RWPE1 (cell line): ENCODE results near the gene LIN37.
"Not testable (repeated sequence)": the region's sequence is repeated elsewhere in the genome, so short reads cannot be mapped to it uniquely, and the experiment has no call there.

Experiments
- CTCF ChIA-PET: fragments of 350-600 bp; sonication (Branson Sonifier 250); formaldehyde crosslinking; extraction: SDS; loops from one replicate; lab custom pipeline; 2021; lab: Yijun Ruan, JAX
- POLR2A ChIA-PET: fragments of 400-600 bp; formaldehyde crosslinking; extraction: SDS; loops from one replicate; lab custom pipeline; 2020; ENCODE audit warnings: antibody characterized with exemption; ENCODE audit not compliant: low non-redundant PET; lab: Yijun Ruan, JAX
- DNase-seq: peaks from one replicate; pipeline ENCODE4 v3.0.0; 2012; ENCODE audit warnings: low spot score
- H3K27ac ChIP-seq: fragments of 450-650 bp; 2 replicates; pipeline ENCODE4 v1.5.1; 2017
- CTCF ChIP-seq: fragments of 450-650 bp; conservative IDR thresholded peaks from 2 replicates; pipeline ENCODE4 v1.5.1; 2017; ENCODE audit warnings: low read depth, mild to moderate bottlenecking

The LIN37 gene

GRCh38 chr19:35791814-35792279, 43.5 kb downstream of the LIN37 start:
- no peak for TF ChIP-seq CTCF
- no peak for DNase-seq
- ChIA-PET POLR2A (no interaction called here), CTCF (no interaction called here)
- H3K27ac ChIP-seq, result no peak overlapping the region

GRCh38 chr19:35792312-35792711, 43.9 kb downstream of the LIN37 start:
- CTCF ChIA-PET, result no interaction called here
- POLR2A ChIA-PET, result no interaction called here
- DNase-seq, result no peak
- no peak for TF ChIP-seq CTCF
- H3K27ac ChIP-seq, result no peak overlapping the region

- POLR2A ChIA-PET, result no interaction called here
Observed at GRCh38 chr19:35792888-35793287, 44.5 kb downstream of the LIN37 start.

GRCh38 chr19:35793381-35794165, 45.2 kb downstream of the LIN37 start:
- no peak for TF ChIP-seq CTCF
- no peak overlapping the region for H3K27ac ChIP-seq
- ChIA-PET CTCF (no interaction called here), POLR2A (no interaction called here)
- DNase-seq, result no peak

More at GRCh38 chr19:35792888-35793287, 44.5 kb downstream of the LIN37 start:
- DNase-seq, result no peak
- CTCF ChIA-PET, result no interaction called here
- no peak for TF ChIP-seq CTCF
- H3K27ac ChIP-seq, result no peak overlapping the region

GRCh38 chr19:35795564-35795963, 47.2 kb downstream of the LIN37 start:
- H3K27ac ChIP-seq, DNase-seq, POLR2A ChIA-PET: not testable (repeated sequence)
- CTCF ChIA-PET, result interaction anchor here (0.6 kb wide), 1 partner anchor 27 kb away, joined by 3 read pairs; no protein-coding TSS in a partner anchor

GRCh38 chr19:35796645-35797542, 48.5 kb downstream of the LIN37 start:
- POLR2A ChIA-PET, result no interaction called here
- CTCF ChIA-PET, result no interaction called here
- TF ChIP-seq CTCF, result no peak
- H3K27ac ChIP-seq, result no peak overlapping the region
- no peak for DNase-seq
